ENCODE measurements around the gene CYP2F1. TPM values are rescaled to one million over a fixed set of nuclear protein-coding genes. Genes with fewer than 3 reads are reported as not detected.

Gene CYP2F1
- total RNA-seq, 6 experiments from 2014 or later, result not detected

- H3K4me3 ChIP-seq, result no peak overlapping the region
- peaks cover 2 to 18% (median 7%) of the 10 kb centered on the region in 4 donors for H3K4me1 ChIP-seq
- no peaks in the 10 kb centered on the region for H3K36me3 ChIP-seq
- intact Hi-C loops (cut with DNase I), result no loop called here
- no peaks in the 10 kb centered on the region for H3K9me3 ChIP-seq
- peak in 2 of 3 donors; percentile 32 to 67 for DNase-seq
- H3K27me3 ChIP-seq, result no peaks in the 10 kb centered on the region
- 13% methylated on average over 1 of the region's 1 CpG for WGBS (ENCODE audit: insufficient coverage, low coverage, low lambda C conversion rate, missing lambda C conversion rate)
- peak overlapping the region in 2 of 3 donors; percentile 81 to 87 for H3K27ac ChIP-seq
- TF ChIP-seq CTCF (IDR thresholded peaks at IDR 0.05), result no peak
- no peak for TF ChIP-seq POLR2A (IDR thresholded peaks at IDR 0.05)
- peak; percentile 90 to 95 (median 92) for ATAC-seq
Observed at GRCh38 chr19:41085748-41086415, 28.4 kb upstream of the CYP2F1 start.

- no peaks in the 10 kb centered on the region for H3K36me3 ChIP-seq
- intact Hi-C loops (cut with DNase I), result no loop called here
- no peaks in the 10 kb centered on the region for H3K27me3 ChIP-seq
- no peak for ATAC-seq
- no peak within 1 kb of the TSS for H3K4me3 ChIP-seq
- H3K4me1 ChIP-seq, result peaks cover 2 to 18% (median 7%) of the 10 kb centered on the region in 4 donors
- no peaks in the 10 kb centered on the region for H3K9me3 ChIP-seq
- 80% methylated on average over 1 of the region's 2 CpGs for WGBS (ENCODE audit: insufficient coverage, low coverage, low lambda C conversion rate, missing lambda C conversion rate)
- TF ChIP-seq POLR2A (IDR thresholded peaks at IDR 0.05) (no peak), CTCF (IDR thresholded peaks at IDR 0.05) (no peak)
- DNase-seq, result no peak
- H3K27ac ChIP-seq, result no peak within 1 kb of the TSS
Observed at GRCh38 chr19:41088151-41088550, 26.1 kb upstream of the CYP2F1 start, which contains the start of gene CYP2A13. TSS of gene CYP2A13 (plus strand) at chr19:41088451. CDS start at chr19:41088472, 21 bp downstream.

- ATAC-seq, result no peak
- 28% methylated on average over 11 of the region's 32 CpGs for WGBS (ENCODE audit: insufficient coverage, low coverage, low lambda C conversion rate, missing lambda C conversion rate)
- intact Hi-C loops (cut with DNase I), result no loop called here
- no peaks in the 10 kb centered on the region for H3K27me3 ChIP-seq
- H3K36me3 ChIP-seq, result no peaks in the 10 kb centered on the region
- H3K27ac ChIP-seq, result no peak overlapping the region
- DNase-seq, result no peak
- peaks cover 2 to 16% (median 7%) of the 10 kb centered on the region in 4 donors for H3K4me1 ChIP-seq
- no peak overlapping the region for H3K4me3 ChIP-seq
- TF ChIP-seq CTCF (IDR thresholded peaks at IDR 0.05) (no peak), POLR2A (IDR thresholded peaks at IDR 0.05) (no peak)
- H3K9me3 ChIP-seq, result no peaks in the 10 kb centered on the region
Observed at GRCh38 chr19:41089959-41090358, 24.3 kb upstream of the CYP2F1 start.

- Histone ChIP-seq H3K27me3 (no peaks in the 10 kb centered on the region), H3K4me3 (no peak overlapping the region), H3K36me3 (no peaks in the 10 kb centered on the region), H3K9me3 (no peaks in the 10 kb centered on the region), H3K4me1 (no peaks in the 10 kb centered on the region), H3K27ac (no peak overlapping the region)
- intact Hi-C loops (cut with DNase I), result no loop called here
- ATAC-seq (no peak), DNase-seq (no peak)
- 65% methylated on average over 12 of the region's 15 CpGs for whole genome bisulfite sequencing (ENCODE audit: insufficient coverage, low coverage, low lambda C conversion rate, missing lambda C conversion rate)
- TF ChIP-seq CTCF (IDR thresholded peaks at IDR 0.05) (no peak), POLR2A (IDR thresholded peaks at IDR 0.05) (no peak)
Observed at GRCh38 chr19:41095703-41096102, 18.5 kb upstream of the CYP2F1 start.
